HCT116 (cell line): Measurements from ENCODE around the gene ITIH6. TPM values are rescaled to one million over a fixed set of nuclear protein-coding genes. Genes with fewer than 3 reads are reported as not detected.

Experiments
- ATAC-seq: fragments of 200-7000 bp; cut with Tn5 transposase; 2 replicates; pipeline ENCODE4 v1.9.1; 2020; ENCODE audit warnings: mild to moderate bottlenecking, moderate library complexity
- BruUV-seq: library from RNA; stranded (reverse); fragments of 400-500 nt; replicated peaks from 2 replicates; lab custom pipeline; 2021; lab: Mats Ljungman, UMichigan
- CTCF ChIA-PET: fragments of 300-600 bp; sonication (Branson Sonifier 250); formaldehyde crosslinking; loops from one replicate; lab custom pipeline; 2021; ENCODE audit warnings: antibody characterized with exemption; lab: Charles Lee
- POLR2A ChIA-PET: fragments of 300-600, 350-600 bp; sonication (Branson Sonifier 250); formaldehyde crosslinking; loops from one replicate; lab custom pipeline; 2021; ENCODE audit warnings: antibody characterized with exemption; lab: Charles Lee
- RAD21 ChIA-PET, 2 experiments: fragments of 300-600 bp; sonication (Branson Sonifier 250); formaldehyde crosslinking; loops; one replicate each; lab custom pipeline; 2023; ENCODE audit warnings: low total read pairs in 2 of 2; ENCODE audit not compliant: uncharacterized antibody in 2 of 2, unreplicated experiment in 2 of 2, low non-redundant PET in 1 of 2; lab: Charles Lee
- DNase-seq: peaks from one replicate; pipeline ENCODE4 v3.0.0-alpha.2; 2010; ENCODE audit warnings: low read depth, low spot score
- H2AFZ ChIP-seq: fragments of 200-600 bp; shearing (Covaris generic), sonication (generic); 2 replicates; pipeline ENCODE4 v1.6.1; 2017; ENCODE audit warnings: low read depth, mixed run types, mixed read lengths, antibody characterized with exemption, low read length; ENCODE audit not compliant: poor library complexity, severe bottlenecking
- H3K27ac ChIP-seq: 2 replicates; pipeline ENCODE4 v1.5.1; 2012; ENCODE audit warnings: low read depth, low read length
- H3K27me3 ChIP-seq: fragments of 200-600 bp; sonication (generic); 2 replicates; pipeline ENCODE4 v1.6.1; 2016; ENCODE audit warnings: mixed run types, low read length, mixed read lengths; ENCODE audit not compliant: insufficient read depth
- H3K36me3 ChIP-seq, 2 experiments: fragments of 200-500 bp in 1 of 2; fragments of 200-600 bp in 1 of 2; sonication (Bioruptor generic) in 1 of 2; sonication (generic) in 1 of 2; 2 replicates each; pipeline versions ENCODE4 v1.5.1 to v1.6.1; 2014 to 2016; ENCODE audit warnings: low read length in 2 of 2, inconsistent platforms in 1 of 2, mixed read lengths in 1 of 2, mixed run types in 1 of 2; ENCODE audit not compliant: insufficient read depth in 2 of 2, control insufficient read depth in 1 of 2
- H3K4me1 ChIP-seq, 2 experiments: fragments of 200-600 bp in 1 of 2; sonication (generic) in 1 of 2; 2 replicates each; pipeline versions ENCODE4 v1.5.1 to v1.6.1; 2012 to 2017; ENCODE audit warnings: low read length in 2 of 2, inconsistent platforms in 1 of 2, mild to moderate bottlenecking in 1 of 2, mixed read lengths in 1 of 2, mixed run types in 1 of 2, moderate library complexity in 1 of 2; ENCODE audit not compliant: insufficient read depth in 2 of 2, control insufficient read depth in 1 of 2
- H3K4me2 ChIP-seq: fragments of 200-600 bp; sonication (generic); 2 replicates; pipeline ENCODE4 v1.6.1; 2017; ENCODE audit warnings: mixed run types, low read length, mixed read lengths
- H3K4me3 ChIP-seq, 2 experiments: fragments of 200-600 bp in 1 of 2; sonication (generic) in 1 of 2; replicated peaks in 1 of 2; 2 replicates each; pipeline ENCODE4 v1.5.1; 2011 to 2016; ENCODE audit warnings: low read length in 2 of 2, control low read depth in 1 of 2, low read depth in 1 of 2, mild to moderate bottlenecking in 1 of 2, mixed read lengths in 1 of 2, mixed run types in 1 of 2
- H3K79me2 ChIP-seq: fragments of 200-600 bp; sonication (generic); 2 replicates; pipeline ENCODE4 v1.6.1; 2017; ENCODE audit warnings: mild to moderate bottlenecking, mixed run types, low read length, moderate library complexity, mixed read lengths; ENCODE audit not compliant: insufficient read depth
- H3K9ac ChIP-seq: fragments of 200-600 bp; sonication (generic); 2 replicates; pipeline ENCODE4 v1.6.1; 2016; ENCODE audit warnings: low read length, mixed read lengths
- H3K9me2 ChIP-seq: fragments of 200-600 bp; sonication (generic), shearing (Covaris generic); 2 replicates; pipeline ENCODE4 v1.6.1; 2017; ENCODE audit warnings: mixed run types, mild to moderate bottlenecking, moderate library complexity; ENCODE audit not compliant: insufficient read depth
- H3K9me3 ChIP-seq, 2 experiments: fragments of 200-500 bp in 1 of 2; fragments of 200-600 bp in 1 of 2; sonication (Bioruptor generic) in 1 of 2; sonication (generic) in 1 of 2; 2 replicates each; pipeline ENCODE4 v1.6.1; 2014 to 2017; ENCODE audit warnings: low read length in 2 of 2, mixed read lengths in 2 of 2, inconsistent platforms in 1 of 2, low read depth in 1 of 2, mild to moderate bottlenecking in 1 of 2, mixed run types in 1 of 2, moderate library complexity in 1 of 2; ENCODE audit not compliant: control insufficient read depth in 1 of 2, insufficient read depth in 1 of 2
- H4K20me1 ChIP-seq: fragments of 200-600 bp; sonication (generic), shearing (Covaris generic); 2 replicates; pipeline ENCODE4 v1.6.1; 2017; ENCODE audit warnings: mixed run types, mild to moderate bottlenecking, moderate library complexity; ENCODE audit not compliant: insufficient read depth
- CBX3 ChIP-seq: IDR thresholded peaks from 2 replicates; pipeline ENCODE4 v1.6.1; 2012; ENCODE audit warnings: low read depth
- CTCF ChIP-seq, 3 experiments: fragments of 200-600 bp in 1 of 3; sonication (generic) in 1 of 3; IDR thresholded peaks in 2 of 3; conservative IDR thresholded peaks in 1 of 3; 2 replicates each; pipeline ENCODE4 v1.5.1; 2012 to 2017; ENCODE audit warnings: low read depth in 2 of 3, low read length in 2 of 3, antibody characterized with exemption in 1 of 3, borderline replicate concordance in 1 of 3, control low read depth in 1 of 3, mild to moderate bottlenecking in 1 of 3, mixed read lengths in 1 of 3, mixed run types in 1 of 3, moderate library complexity in 1 of 3; ENCODE audit not compliant: insufficient read depth in 1 of 3
- ELF1 ChIP-seq: IDR thresholded peaks from 2 replicates; pipeline ENCODE4 v1.6.1; 2012; ENCODE audit warnings: low read depth, borderline replicate concordance
- EZH2phosphoT487 ChIP-seq: fragments of 200-600 bp; IDR thresholded peaks from 2 replicates; pipeline ENCODE4 v1.6.1; 2018; ENCODE audit warnings: antibody characterized with exemption, borderline replicate concordance
- JUND ChIP-seq: IDR thresholded peaks from 2 replicates; pipeline ENCODE4 v1.6.1; 2012
- MAX ChIP-seq: IDR thresholded peaks from 2 replicates; pipeline ENCODE4 v1.6.1; 2012
- RAD21 ChIP-seq: IDR thresholded peaks from 2 replicates; pipeline ENCODE4 v1.6.1; 2012; ENCODE audit warnings: low read depth, mild to moderate bottlenecking
- SIN3A ChIP-seq: IDR thresholded peaks from 2 replicates; pipeline ENCODE4 v1.6.1; 2012; ENCODE audit warnings: low read depth
- SP1 ChIP-seq: IDR thresholded peaks from 2 replicates; pipeline ENCODE4 v1.6.1; 2012; ENCODE audit warnings: low read depth
- TCF7L2 ChIP-seq: IDR thresholded peaks from 2 replicates; pipeline ENCODE4 v1.7.0; 2011; ENCODE audit warnings: borderline replicate concordance, inconsistent platforms; ENCODE audit not compliant: insufficient read depth, insufficient read length; ENCODE audit errors: extremely low read depth
- ZNF274 ChIP-seq: fragments of 200-500 bp; sonication (Bioruptor generic); IDR thresholded peaks from 2 replicates; pipeline ENCODE4 v1.6.1; 2014; ENCODE audit warnings: mild to moderate bottlenecking, low read depth, low read length, inconsistent platforms
- intact Hi-C: fragments of 100-400 bp; cut with micrococcal nuclease; formaldehyde crosslinking; loops from 2 replicates; pipeline ENCODE4 v1.10.0; 2022
- total RNA-seq: library from RNA; stranded (reverse); gene quantifications from one replicate; pipeline ENCODE4 v1.2.1, GENCODE V29; 2021; ENCODE audit not compliant: unreplicated experiment
- TF ChIP-seq, protein P1 (sequence below): IDR thresholded peaks from 2 replicates; pipeline ENCODE4 v1.6.1; 2011; ENCODE audit warnings: mild to moderate bottlenecking, low read length, moderate library complexity; ENCODE audit not compliant: insufficient replicate concordance; ENCODE audit errors: extremely low read depth

The ITIH6 gene
- total RNA-seq, 1 experiment from 2014 or later = not detected

GRCh38 chrX:54824195-54824594 is 26.1 kb upstream of the ITIH6 start (continued):
- no peak for TF ChIP-seq CTCF (IDR thresholded peaks at IDR 0.05 in 2 of 3, conservative IDR thresholded peaks at IDR 0.05 in 1 of 3; ENCODE audit: borderline replicate concordance in 1 of 3, insufficient read depth in 1 of 3, low read depth in 2 of 3, low read length in 2 of 3)
- no peak for TF ChIP-seq MAX
- TF ChIP-seq, all 23 proteins: peak for 0

DNA sequence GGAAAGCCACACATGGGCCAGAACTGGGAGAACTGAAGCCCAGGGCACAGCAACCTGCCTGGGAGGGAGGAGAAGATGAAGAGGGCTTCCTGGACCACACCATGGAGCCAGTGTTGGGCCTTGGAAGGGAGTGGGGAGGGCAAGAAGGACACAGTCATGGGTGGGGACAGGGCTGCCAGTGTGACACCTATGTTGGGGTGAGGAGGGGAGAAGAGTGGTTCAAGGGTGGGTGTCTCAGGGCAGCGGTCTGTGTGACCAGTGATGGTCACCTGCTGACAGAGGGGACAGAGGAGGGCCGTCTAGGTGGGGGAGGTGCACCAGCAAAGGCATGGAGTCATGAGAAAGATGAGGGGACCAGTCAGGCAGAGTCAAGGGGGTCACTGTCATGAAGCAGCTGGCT is 23.3 kb upstream of the ITIH6 start:
- Histone ChIP-seq H3K36me3 (no peaks in the 10 kb centered on the region), H3K4me2 (no peak overlapping the region), H3K27ac (no peak overlapping the region), H3K4me1 (no peaks in the 10 kb centered on the region), H3K9me2 (no peaks in the 10 kb centered on the region), H3K27me3 (no peaks in the 10 kb centered on the region), H2AFZ (no peak overlapping the region), H3K9ac (no peak overlapping the region), H4K20me1 (no peaks in the 10 kb centered on the region), H3K79me2 (no peaks in the 10 kb centered on the region), H3K4me3 (no peak overlapping the region), H3K9me3 (no peaks in the 10 kb centered on the region)
- ChIA-PET POLR2A (no interaction called here), RAD21 (no interaction called here), CTCF (no interaction called here)
- intact Hi-C loops = no loop called here
- BruUV-seq = no TSS peak
- no peak for DNase-seq
- no peak for ATAC-seq
- TF ChIP-seq CBX3 = no peak
- TF ChIP-seq JUND = no peak
- no peak for TF ChIP-seq ZNF274
- TF ChIP-seq TCF7L2 = no peak
- no peak for TF ChIP-seq SIN3A
- no peak for TF ChIP-seq SP1
- TF ChIP-seq RAD21 = no peak
- TF ChIP-seq, protein P1, sequence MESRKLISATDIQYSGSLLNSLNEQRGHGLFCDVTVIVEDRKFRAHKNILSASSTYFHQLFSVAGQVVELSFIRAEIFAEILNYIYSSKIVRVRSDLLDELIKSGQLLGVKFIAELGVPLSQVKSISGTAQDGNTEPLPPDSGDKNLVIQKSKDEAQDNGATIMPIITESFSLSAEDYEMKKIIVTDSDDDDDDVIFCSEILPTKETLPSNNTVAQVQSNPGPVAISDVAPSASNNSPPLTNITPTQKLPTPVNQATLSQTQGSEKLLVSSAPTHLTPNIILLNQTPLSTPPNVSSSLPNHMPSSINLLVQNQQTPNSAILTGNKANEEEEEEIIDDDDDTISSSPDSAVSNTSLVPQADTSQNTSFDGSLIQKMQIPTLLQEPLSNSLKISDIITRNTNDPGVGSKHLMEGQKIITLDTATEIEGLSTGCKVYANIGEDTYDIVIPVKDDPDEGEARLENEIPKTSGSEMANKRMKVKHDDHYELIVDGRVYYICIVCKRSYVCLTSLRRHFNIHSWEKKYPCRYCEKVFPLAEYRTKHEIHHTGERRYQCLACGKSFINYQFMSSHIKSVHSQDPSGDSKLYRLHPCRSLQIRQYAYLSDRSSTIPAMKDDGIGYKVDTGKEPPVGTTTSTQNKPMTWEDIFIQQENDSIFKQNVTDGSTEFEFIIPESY = no peak
- TF ChIP-seq ELF1 = no peak
- no peak for TF ChIP-seq EZH2phosphoT487
